ENCODE data around the gene ZSCAN5B.
"Not testable (repeated sequence)": the region's sequence is repeated elsewhere in the genome, so short reads cannot be mapped to it uniquely, and the experiment has no call there.

ZSCAN5B gene

DNA sequence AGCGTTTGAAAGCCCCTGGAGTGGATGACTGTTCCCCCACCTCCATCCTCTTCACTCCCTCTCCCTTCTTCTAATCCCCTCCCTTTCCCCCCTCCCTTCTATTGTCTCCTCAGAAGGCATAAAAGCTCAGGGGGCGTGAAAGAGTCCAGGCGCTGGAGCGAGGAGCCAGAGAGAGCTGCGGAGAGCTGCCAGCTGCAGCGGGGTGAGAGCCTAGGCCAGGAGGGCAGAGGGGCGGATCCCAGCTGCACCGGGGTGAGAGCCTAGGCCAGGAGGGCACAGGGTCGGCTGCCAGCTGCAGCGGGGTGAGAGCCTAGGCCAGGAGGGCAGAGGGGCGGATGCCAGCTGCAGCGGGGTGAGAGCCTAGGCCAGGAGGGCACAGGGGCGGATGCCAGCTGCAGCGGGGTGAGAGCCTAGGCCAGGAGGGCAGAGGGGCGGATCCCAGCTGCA, 21.7 kb downstream of the ZSCAN5B start, which contains the start of gene GALP:
Gene GALP, plus strand, starts transcription at position 148 of the 447 bp plus-strand sequence. CDS start 1,101 bp downstream, outside the sequence.
- not testable (repeated sequence) for DNase-seq

GRCh38 chr19:56174550-56174949, 23.0 kb downstream of the ZSCAN5B start:
- no peak for DNase-seq

GRCh38 chr19:56174086-56174485, 23.5 kb downstream of the ZSCAN5B start:
- DNase-seq = no peak

- DNase-seq = no peak
These were observed 27.3 kb downstream of the ZSCAN5B start for GRCh38 chr19:56170261-56170660.

GRCh38 chr19:56167064-56167578, 30.5 kb downstream of the ZSCAN5B start:
- no peak for DNase-seq

- DNase-seq = no peak
These were observed 34.5 kb downstream of the ZSCAN5B start for GRCh38 chr19:56163097-56163496.

DNA sequence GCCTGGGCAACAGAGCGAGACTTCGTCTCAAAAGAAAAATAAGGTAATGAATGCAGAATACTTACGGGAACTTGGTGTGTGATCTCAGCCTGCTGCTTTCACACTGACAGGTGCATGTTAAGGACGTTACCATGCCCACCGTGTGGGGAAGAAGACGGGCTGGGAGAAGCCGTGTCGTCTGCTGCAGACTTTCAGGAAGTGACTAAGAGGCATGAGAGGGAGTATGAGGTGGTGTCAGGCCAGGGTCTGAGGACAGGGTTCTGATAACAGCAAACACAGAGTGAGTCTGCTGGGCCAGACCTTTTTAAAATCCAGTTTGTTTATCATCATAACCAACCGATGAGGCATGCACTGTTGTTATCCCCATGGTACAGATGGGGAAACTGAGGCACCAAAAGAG, 35.3 kb downstream of the ZSCAN5B start:
- no peak for DNase-seq

DNA sequence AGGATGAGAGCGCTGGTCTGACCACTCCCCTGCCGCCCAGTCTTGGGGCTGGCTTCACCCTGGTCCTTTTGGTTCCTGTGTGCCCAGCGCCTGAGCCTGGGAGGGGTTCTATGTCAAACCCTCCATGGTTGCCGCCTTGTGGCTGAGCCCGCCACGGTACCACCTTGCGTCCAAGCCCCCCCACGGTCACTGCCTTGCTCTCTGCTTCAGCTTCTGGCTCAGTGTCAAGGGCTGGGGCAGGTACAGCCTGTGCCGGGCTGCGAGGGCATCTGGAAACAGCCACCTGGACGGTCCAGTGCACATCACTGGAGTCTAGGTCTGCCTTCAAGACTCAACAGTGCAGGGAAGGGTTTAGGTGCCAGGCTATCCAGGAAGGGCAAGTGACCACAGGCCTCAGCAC, 36.0 kb downstream of the ZSCAN5B start:
- DNase-seq = no peak

DNA sequence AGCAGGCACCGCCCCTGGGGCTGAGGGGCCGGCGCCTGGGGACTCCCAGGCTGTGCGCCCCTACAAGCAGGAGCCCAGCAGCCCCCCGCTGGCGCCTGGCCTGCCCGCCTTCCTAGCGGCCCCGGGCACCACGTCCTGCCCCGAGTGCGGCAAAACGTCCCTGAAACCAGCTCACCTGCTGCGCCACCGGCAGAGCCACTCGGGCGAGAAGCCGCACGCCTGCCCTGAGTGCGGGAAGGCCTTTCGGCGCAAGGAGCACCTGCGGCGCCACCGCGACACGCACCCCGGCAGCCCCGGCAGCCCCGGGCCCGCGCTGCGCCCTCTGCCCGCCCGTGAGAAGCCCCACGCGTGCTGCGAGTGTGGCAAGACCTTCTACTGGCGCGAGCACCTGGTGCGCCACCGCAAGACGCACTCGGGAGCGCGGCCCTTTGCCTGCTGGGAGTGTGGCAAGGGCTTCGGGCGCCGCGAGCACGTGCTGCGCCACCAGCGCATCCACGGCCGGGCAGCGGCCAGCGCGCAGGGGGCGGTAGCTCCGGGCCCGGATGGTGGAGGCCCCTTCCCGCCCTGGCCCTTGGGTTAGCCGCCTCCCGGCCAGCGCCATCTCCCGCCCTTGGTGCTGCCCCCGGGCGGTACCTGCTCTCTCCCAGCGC, 37.8 kb downstream of the ZSCAN5B start:
- DNase-seq = no peak

DNA sequence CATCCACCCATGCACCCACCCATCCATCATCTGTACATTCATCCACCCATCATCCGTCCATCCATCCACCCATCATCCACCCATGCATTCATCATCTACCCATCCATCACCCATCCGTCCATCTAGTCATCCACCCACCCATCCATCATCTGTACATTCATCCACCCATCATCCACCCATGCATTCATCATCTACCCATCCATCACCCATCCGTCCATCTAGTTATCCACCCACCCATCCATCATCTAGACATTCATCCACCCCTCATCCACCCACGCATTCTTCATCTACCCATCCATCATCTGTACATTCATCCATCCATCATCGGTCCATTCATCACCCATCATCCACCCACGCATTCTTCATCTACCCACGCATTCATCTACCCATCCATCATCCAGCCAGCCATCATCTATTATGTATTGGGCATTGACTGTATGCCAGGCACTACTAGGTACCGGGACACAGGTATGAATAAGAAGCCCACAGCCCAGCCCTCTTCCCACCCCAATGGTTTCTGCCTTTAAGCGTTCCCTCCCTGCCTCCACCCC, 38.5 kb downstream of the ZSCAN5B start:
- no peak for DNase-seq

- DNase-seq = no peak
These were observed 39.3 kb downstream of the ZSCAN5B start for GRCh38 chr19:56158170-56158757.

- DNase-seq = no peak
These were observed 40.8 kb downstream of the ZSCAN5B start for GRCh38 chr19:56156768-56157167.

DNA sequence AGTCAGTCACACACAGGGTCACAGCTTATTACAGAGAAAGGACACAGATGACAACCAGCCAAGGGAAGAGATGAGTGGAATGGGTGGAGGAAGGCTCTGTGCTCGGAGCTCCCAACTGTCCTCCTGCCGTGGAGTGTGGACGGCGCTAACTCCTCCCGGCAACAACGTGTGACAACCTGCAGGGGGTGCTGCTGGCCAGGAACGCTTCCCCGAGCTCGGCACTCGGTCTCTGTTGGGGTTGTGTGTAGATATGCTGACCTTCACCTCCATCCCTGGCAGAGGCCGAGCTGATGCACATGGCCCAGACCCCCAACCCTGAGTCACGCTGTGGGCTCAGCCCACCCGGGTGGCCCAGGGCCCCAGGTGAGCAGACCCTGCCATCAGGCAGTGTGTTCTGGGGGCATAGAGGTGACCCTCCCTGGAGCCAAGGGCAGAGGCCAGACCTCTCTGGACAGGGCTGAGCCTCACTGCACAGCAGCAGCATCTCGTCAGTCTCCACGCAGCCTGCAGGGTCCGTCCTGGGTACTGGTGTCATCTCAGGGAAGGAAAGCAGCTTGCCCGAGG, 42.4 kb downstream of the ZSCAN5B start:
- no peak for DNase-seq

DNA sequence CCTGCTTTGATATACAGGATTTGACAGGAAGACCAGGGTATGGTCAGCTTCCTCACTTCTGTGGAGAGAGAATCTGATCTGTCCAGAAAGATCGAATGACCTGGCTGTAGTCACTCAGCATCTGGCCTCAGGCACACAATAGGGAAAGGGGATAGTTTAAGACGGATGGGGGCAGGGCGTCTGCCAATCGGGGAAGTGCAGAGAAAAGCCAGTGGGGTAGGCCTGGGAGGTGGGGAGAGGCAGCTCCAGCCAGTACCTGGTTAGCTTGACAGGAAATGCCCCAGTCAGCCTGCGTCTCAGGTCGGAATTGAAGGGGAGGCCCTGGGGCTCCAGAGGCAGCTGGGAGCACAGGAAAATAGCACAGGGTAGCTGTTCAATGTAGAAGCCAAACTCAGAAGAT, 44.1 kb downstream of the ZSCAN5B start:
- DNase-seq = no peak

GRCh38 chr19:56152644-56153043, 44.9 kb downstream of the ZSCAN5B start:
- no peak for DNase-seq

GRCh38 chr19:56150358-56150757, 47.2 kb downstream of the ZSCAN5B start:
- DNase-seq = no peak

GRCh38 chr19:56149656-56150038, 47.9 kb downstream of the ZSCAN5B start:
- no peak for DNase-seq

GRCh38 chr19:56148955-56149655, 48.5 kb downstream of the ZSCAN5B start:
- DNase-seq = not testable (repeated sequence)

- no peak for DNase-seq
These were observed 49.5 kb downstream of the ZSCAN5B start for GRCh38 chr19:56148096-56148495.

GRCh38 chr19:56147307-56147706, 50.3 kb downstream of the ZSCAN5B start:
- DNase-seq = no peak

GRCh38 chr19:56146904-56147303, 50.7 kb downstream of the ZSCAN5B start:
- DNase-seq = no peak

DNA sequence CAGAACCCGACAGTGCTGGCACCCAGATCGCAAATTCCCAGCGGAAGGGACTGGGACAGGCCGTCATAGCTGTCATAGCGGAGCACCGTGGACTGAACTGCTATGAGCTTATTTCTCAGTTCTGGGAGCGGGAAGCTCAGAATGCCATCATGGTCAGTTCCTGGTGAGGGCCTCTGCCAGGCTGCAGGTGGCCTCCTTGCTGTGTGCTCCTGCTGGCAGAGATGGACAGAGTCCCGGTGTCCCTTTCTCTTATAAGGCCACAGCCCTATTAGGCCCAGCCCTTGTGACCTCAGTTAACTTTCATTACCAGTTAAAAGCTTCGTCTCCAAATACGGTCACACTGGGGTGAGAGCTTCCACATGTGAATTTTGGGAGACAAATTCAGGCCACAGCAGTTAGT, 51.9 kb downstream of the ZSCAN5B start:
- no peak for DNase-seq

DNA sequence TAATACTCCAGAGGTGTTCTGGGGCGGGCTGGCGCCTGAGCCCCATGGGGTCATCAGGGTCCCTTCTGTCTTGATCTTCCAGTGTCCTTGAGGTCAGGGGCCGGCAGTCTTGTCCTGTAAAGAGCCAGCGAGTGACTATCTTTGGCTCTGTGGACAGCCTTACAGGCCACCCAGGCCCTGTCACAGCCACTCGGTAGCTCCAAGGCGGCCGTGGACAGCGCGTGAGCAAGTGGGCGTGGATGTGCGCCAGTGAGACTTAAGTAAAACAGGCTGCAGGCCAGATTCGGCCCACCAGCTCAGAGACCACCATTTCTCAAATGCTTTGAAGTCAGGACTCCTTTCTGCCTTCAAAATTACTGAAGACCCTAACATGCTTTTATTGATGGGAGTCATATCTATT, 52.8 kb downstream of the ZSCAN5B start:
- no peak for DNase-seq

Data from central memory CD4-positive, alpha-beta T cell (primary cell).